Activated CD4-positive, alpha-beta memory T cell treated with anti-CD3 and anti-CD28 coated beads for 36 hours (primary cell): ENCODE results near the gene CLINT1. TPM values are rescaled to one million over a fixed set of nuclear protein-coding genes. Genes with fewer than 3 reads are reported as not detected.

Source experiments
- CTCF ChIA-PET: fragments of 350-600 bp; sonication (Branson Sonifier 250); formaldehyde crosslinking; loops from one replicate; lab custom pipeline; 2021; ENCODE audit warnings: antibody characterized with exemption, inconsistent platforms; lab: Charles Lee
- POLR2A ChIA-PET: fragments of 350-600 bp; sonication (Branson Sonifier 250); formaldehyde crosslinking; loops from one replicate; lab custom pipeline; 2021; ENCODE audit warnings: antibody characterized with exemption; lab: Charles Lee
- DNase-seq: peaks from one replicate; pipeline ENCODE4 v3.0.0-alpha.2; 2020
- H3K27ac Mint-ChIP-seq: one replicate; pipeline ENCODE4 v1.8.0; 2021; ENCODE audit warnings: mixed read lengths
- H3K27me3 Mint-ChIP-seq: one replicate; pipeline ENCODE4 v1.8.0; 2021; ENCODE audit warnings: mixed read lengths
- H3K36me3 Mint-ChIP-seq: one replicate; pipeline ENCODE4 v1.8.0; 2021; ENCODE audit warnings: mixed read lengths
- H3K4me1 Mint-ChIP-seq: one replicate; pipeline ENCODE4 v1.8.0; 2021; ENCODE audit warnings: low read depth, mixed read lengths
- H3K4me3 Mint-ChIP-seq: one replicate; pipeline ENCODE4 v1.8.0; 2021; ENCODE audit warnings: mild to moderate bottlenecking, mixed read lengths
- H3K9me3 Mint-ChIP-seq: one replicate; pipeline ENCODE4 v1.8.0; 2021; ENCODE audit warnings: mixed read lengths
- intact Hi-C: fragments of 100-400 bp; cut with micrococcal nuclease; formaldehyde crosslinking; loops from one replicate; pipeline ENCODE4 v1.15.1; 2023
- total RNA-seq, 2 experiments: library from RNA; stranded (reverse); gene quantifications; one replicate each; pipeline ENCODE4 v1.2.3, GENCODE V29; 2021

Gene CLINT1
- total RNA-seq, 2 experiments from 2014 or later: 48.7 to 49.4 TPM

DNA sequence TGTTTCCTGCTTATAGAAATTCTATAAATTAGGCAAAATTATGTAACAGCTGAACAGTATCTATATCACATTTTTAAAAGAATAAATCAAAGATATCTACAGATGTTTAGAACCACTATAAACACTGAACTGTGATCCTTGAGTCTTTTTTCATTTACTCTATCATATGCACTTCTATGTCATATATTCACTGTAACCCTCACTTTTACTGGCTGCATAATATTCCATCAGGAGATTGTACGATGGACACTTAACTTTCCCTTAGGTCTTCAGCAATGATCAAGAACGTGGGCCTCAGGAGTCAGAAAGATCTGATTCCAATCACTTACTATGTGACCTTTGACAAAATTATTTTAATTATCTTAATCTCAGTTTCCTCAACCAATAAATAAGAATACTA is 41.0 kb downstream of the CLINT1 start:
- CTCF ChIA-PET: interaction anchor here (0.8 to 4.4 kb wide), 16 partner anchors 9 to 476 kb away, joined by 3 to 95 read pairs (median 4); no protein-coding TSS in a partner anchor
- Mint-ChIP-seq H3K4me3 (no peak overlapping the region), H3K27ac (no peak overlapping the region), H3K36me3 (peaks cover 12% of the 10 kb centered on the region), H3K27me3 (no peaks in the 10 kb centered on the region), H3K9me3 (peaks cover 13% of the 10 kb centered on the region), H3K4me1 (peaks cover 23% of the 10 kb centered on the region)
- POLR2A ChIA-PET: no interaction called here
- intact Hi-C loops: no loop called here
- DNase-seq: no peak

DNA sequence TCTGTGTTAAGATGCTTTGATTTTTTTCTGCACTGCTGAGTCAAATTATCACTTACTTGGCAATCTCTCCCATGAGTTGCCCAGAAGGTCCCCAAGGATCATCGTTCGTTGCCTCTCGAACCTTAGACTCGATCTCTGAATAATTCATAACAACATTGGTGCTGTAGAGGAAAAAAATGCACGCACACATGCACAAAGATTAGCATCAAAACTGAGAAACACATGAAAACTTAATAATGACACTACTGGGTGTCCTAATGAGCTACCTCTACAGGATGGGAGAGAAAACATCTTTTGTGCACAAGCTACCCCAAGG is 41.6 kb downstream of the CLINT1 start:
- H3K4me3 Mint-ChIP-seq: no peak overlapping the region
- DNase-seq: no peak
- no peaks in the 10 kb centered on the region for H3K27me3 Mint-ChIP-seq
- peaks cover 12% of the 10 kb centered on the region for H3K36me3 Mint-ChIP-seq
- ChIA-PET CTCF (interaction anchor here (0.7 to 4.4 kb wide), 22 partner anchors 9 to 1316 kb away, joined by 3 to 95 read pairs (median 4); no protein-coding TSS in a partner anchor), POLR2A (no interaction called here)
- H3K9me3 Mint-ChIP-seq: peaks cover 11% of the 10 kb centered on the region
- H3K4me1 Mint-ChIP-seq: peaks cover 20% of the 10 kb centered on the region
- intact Hi-C loops: no loop called here
- H3K27ac Mint-ChIP-seq: no peak overlapping the region

GRCh38 chr5:157816682-157817386 is 42.1 kb downstream of the CLINT1 start:
- H3K9me3 Mint-ChIP-seq: peaks cover 6% of the 10 kb centered on the region
- ChIA-PET CTCF (interaction anchor here (0.7 to 4.4 kb wide), 21 partner anchors 10 to 1316 kb away, joined by 3 to 95 read pairs (median 4); no protein-coding TSS in a partner anchor), POLR2A (no interaction called here)
- H3K4me1 Mint-ChIP-seq: peaks cover 15% of the 10 kb centered on the region
- H3K27me3 Mint-ChIP-seq: no peaks in the 10 kb centered on the region
- peaks cover 12% of the 10 kb centered on the region for H3K36me3 Mint-ChIP-seq
- no peak overlapping the region for H3K4me3 Mint-ChIP-seq
- no peak for DNase-seq
- H3K27ac Mint-ChIP-seq: no peak overlapping the region
- intact Hi-C loops: loop anchor here (1.0 kb wide), 2 partner anchors 131 to 178 kb away; no protein-coding TSS in a partner anchor

- Mint-ChIP-seq H3K4me1 (no peaks in the 10 kb centered on the region), H3K36me3 (peaks cover 24% of the 10 kb centered on the region), H3K27ac (no peak overlapping the region), H3K9me3 (no peaks in the 10 kb centered on the region), H3K27me3 (no peaks in the 10 kb centered on the region), H3K4me3 (no peak overlapping the region)
- no peak for DNase-seq
- CTCF ChIA-PET: interaction anchor here (0.6 to 4.1 kb wide), 4 partner anchors 50 to 137 kb away, joined by 3 to 25 read pairs (median 6); no protein-coding TSS in a partner anchor
- intact Hi-C loops: no loop called here
- POLR2A ChIA-PET: no interaction called here
These were observed 46.9 kb downstream of the CLINT1 start for GRCh38 chr5:157812086-157812485.

DNA sequence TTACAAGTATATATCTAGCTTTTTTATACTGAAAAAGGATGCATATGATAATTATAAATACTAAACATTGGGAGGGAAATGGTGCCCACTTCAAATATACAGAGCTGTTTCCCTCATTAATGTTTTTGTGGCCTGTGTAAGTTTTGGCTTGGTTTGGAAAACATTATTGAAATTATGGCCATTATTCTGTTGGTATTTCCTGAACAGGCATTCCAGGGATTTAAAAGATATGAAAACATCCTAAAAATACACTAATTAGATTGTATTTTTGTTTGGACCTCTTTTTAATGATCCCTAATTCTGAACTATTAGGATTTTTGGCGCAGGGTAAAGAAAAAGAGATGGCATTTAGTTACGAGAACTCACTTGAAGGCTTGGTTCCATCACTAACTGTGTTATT is 50.9 kb downstream of the CLINT1 start:
- Mint-ChIP-seq H3K4me1 (no peaks in the 10 kb centered on the region), H3K4me3 (no peak overlapping the region), H3K36me3 (peaks cover 31% of the 10 kb centered on the region), H3K27ac (no peak overlapping the region), H3K9me3 (no peaks in the 10 kb centered on the region), H3K27me3 (no peaks in the 10 kb centered on the region)
- DNase-seq: no peak
- CTCF ChIA-PET: interaction anchor here (1.1 to 3.8 kb wide), 2 partner anchors 48 to 141 kb away, joined by 3 to 15 read pairs; no protein-coding TSS in a partner anchor
- intact Hi-C loops: no loop called here
- POLR2A ChIA-PET: no interaction called here

DNA sequence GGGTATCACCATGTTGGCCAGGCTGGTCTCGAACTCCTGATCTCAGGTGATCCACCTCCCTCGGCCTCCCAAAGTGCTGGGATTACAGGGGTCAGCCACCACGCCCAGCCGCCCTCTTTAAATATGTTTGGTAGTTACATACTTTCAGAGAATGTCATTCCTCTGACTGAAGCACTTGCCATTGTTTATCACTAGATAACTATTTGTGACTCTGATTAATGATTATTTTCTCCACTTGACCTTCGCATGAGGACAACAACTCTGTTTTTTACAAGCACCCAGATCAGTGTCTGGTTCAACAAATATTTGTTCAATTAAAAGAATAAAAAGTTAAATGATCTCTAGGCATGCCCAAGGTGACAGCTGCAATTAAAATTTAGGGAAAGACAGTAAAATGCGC is 56.2 kb downstream of the CLINT1 start:
- CTCF ChIA-PET: no interaction called here
- H3K36me3 Mint-ChIP-seq: peaks cover 23% of the 10 kb centered on the region
- no peaks in the 10 kb centered on the region for H3K27me3 Mint-ChIP-seq

GRCh38 chr5:157800137-157800536 is 58.8 kb downstream of the CLINT1 start:
- ChIA-PET CTCF (no interaction called here), POLR2A (no interaction called here)
- Mint-ChIP-seq H3K4me3 (no peak overlapping the region), H3K27ac (no peak overlapping the region), H3K36me3 (peaks cover 21% of the 10 kb centered on the region), H3K9me3 (no peaks in the 10 kb centered on the region), H3K4me1 (no peaks in the 10 kb centered on the region), H3K27me3 (no peaks in the 10 kb centered on the region)
- DNase-seq: no peak
- intact Hi-C loops: no loop called here

More for the DNA sequence above, 56.2 kb downstream of the CLINT1 start:
- POLR2A ChIA-PET: no interaction called here
- intact Hi-C loops: no loop called here
- no peaks in the 10 kb centered on the region for H3K4me1 Mint-ChIP-seq
- no peak overlapping the region for H3K4me3 Mint-ChIP-seq
- no peaks in the 10 kb centered on the region for H3K9me3 Mint-ChIP-seq
- no peak for DNase-seq
- no peak overlapping the region for H3K27ac Mint-ChIP-seq

GRCh38 chr5:157799578-157799977 is 59.4 kb downstream of the CLINT1 start:
- DNase-seq: no peak
- intact Hi-C loops: no loop called here
- ChIA-PET POLR2A (no interaction called here), CTCF (no interaction called here)
- Mint-ChIP-seq H3K36me3 (peaks cover 22% of the 10 kb centered on the region), H3K27ac (no peak overlapping the region), H3K27me3 (no peaks in the 10 kb centered on the region), H3K4me3 (no peak overlapping the region), H3K4me1 (peaks cover 2% of the 10 kb centered on the region), H3K9me3 (no peaks in the 10 kb centered on the region)

GRCh38 chr5:157793301-157793700 is 65.6 kb downstream of the CLINT1 start:
- no peaks in the 10 kb centered on the region for H3K27me3 Mint-ChIP-seq
- intact Hi-C loops: no loop called here
- no peak overlapping the region for H3K4me3 Mint-ChIP-seq
- peaks cover 21% of the 10 kb centered on the region for H3K36me3 Mint-ChIP-seq
- no peak for DNase-seq
- peaks cover 14% of the 10 kb centered on the region for H3K4me1 Mint-ChIP-seq
- POLR2A ChIA-PET: no interaction called here
- no peaks in the 10 kb centered on the region for H3K9me3 Mint-ChIP-seq
- CTCF ChIA-PET: interaction anchor here (1.0 to 1.9 kb wide), 6 partner anchors 22 to 201 kb away, joined by 3 to 8 read pairs (median 4); no protein-coding TSS in a partner anchor
- no peak overlapping the region for H3K27ac Mint-ChIP-seq

- H3K27ac Mint-ChIP-seq: no peak overlapping the region
- CTCF ChIA-PET: no interaction called here
These were observed 73.1 kb downstream of the CLINT1 start for GRCh38 chr5:157785801-157786200.

GRCh38 chr5:157779221-157779620 is 79.7 kb downstream of the CLINT1 start:
- no peaks in the 10 kb centered on the region for H3K27me3 Mint-ChIP-seq
- H3K9me3 Mint-ChIP-seq: no peaks in the 10 kb centered on the region
- POLR2A ChIA-PET: no interaction called here
- H3K36me3 Mint-ChIP-seq: no peaks in the 10 kb centered on the region
- H3K27ac Mint-ChIP-seq: no peak overlapping the region
- CTCF ChIA-PET: no interaction called here
- H3K4me3 Mint-ChIP-seq: no peak overlapping the region
- peaks cover 4% of the 10 kb centered on the region for H3K4me1 Mint-ChIP-seq
- intact Hi-C loops: no loop called here
- no peak for DNase-seq

More at GRCh38 chr5:157785801-157786200, 73.1 kb downstream of the CLINT1 start:
- Mint-ChIP-seq H3K36me3 (peaks cover 10% of the 10 kb centered on the region), H3K9me3 (no peaks in the 10 kb centered on the region), H3K4me1 (no peaks in the 10 kb centered on the region), H3K4me3 (no peak overlapping the region), H3K27me3 (no peaks in the 10 kb centered on the region)
- DNase-seq: no peak
- intact Hi-C loops: no loop called here
- POLR2A ChIA-PET: no interaction called here

DNA sequence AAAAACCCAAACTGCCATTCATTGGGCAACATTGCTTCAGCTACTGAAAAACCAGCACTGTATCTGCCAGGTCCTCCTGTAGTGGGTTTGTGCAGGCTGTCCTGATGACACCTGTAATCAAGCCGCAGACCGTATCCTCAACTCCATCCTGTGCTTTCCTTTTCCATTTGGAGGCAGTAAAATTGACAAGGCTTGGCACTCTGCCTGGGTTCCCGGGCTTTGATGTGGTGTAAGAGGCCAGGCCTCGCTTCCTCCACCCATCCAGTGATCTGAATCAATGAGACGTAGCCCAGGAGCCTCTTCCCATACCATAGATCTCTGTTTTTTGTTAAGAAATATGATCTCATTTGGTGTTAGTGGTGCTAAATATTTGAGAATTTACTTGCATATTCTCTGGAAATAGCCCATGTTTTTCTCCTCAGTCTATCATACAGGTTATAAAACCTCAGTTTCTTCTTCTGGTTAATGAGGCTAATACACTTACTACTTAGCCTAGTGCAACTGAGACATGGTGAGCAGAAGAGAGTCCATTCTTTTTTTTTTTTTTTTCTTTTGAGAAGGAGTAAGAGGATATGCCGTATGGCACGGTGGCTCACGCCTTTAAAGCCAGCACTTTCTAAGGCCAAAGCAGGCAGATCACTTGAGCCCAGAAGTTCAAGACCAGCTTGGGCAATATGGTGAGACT is 80.7 kb downstream of the CLINT1 start:
- H3K4me1 Mint-ChIP-seq: peaks cover 4% of the 10 kb centered on the region
- no peaks in the 10 kb centered on the region for H3K36me3 Mint-ChIP-seq
- no peak overlapping the region for H3K27ac Mint-ChIP-seq
- peaks cover 1% of the 10 kb centered on the region for H3K27me3 Mint-ChIP-seq
- no peak overlapping the region for H3K4me3 Mint-ChIP-seq
- CTCF ChIA-PET: no interaction called here
- H3K9me3 Mint-ChIP-seq: no peaks in the 10 kb centered on the region
- POLR2A ChIA-PET: no interaction called here
- intact Hi-C loops: no loop called here
- no peak for DNase-seq
